Gastroesophageal sphincter (tissue), 3 donors: Measurements from ENCODE around the gene KRTAP10-5.

Source experiments
- CTCF ChIP-seq, 4 experiments: fragments of 200-600 bp in 2 of 4; fragments of 450-650 bp in 2 of 4; sonication (generic) in 1 of 4; IDR thresholded peaks; one replicate each; pipeline ENCODE4 v1.5.1; 2017 to 2019; ENCODE audit warnings: antibody characterized with exemption in 4 of 4, mild to moderate bottlenecking in 2 of 4, moderate library complexity in 2 of 4
- EP300 ChIP-seq: sonication (generic); formaldehyde crosslinking; IDR thresholded peaks from one replicate; pipeline ENCODE4 v1.6.1; 2017; ENCODE audit warnings: antibody characterized with exemption, mild to moderate bottlenecking
- POLR2A ChIP-seq, 2 donors: fragments of 450-650 bp; IDR thresholded peaks; one replicate each; pipeline ENCODE4 v1.6.1; 2017; ENCODE audit warnings: antibody characterized with exemption in 2 of 2, mild to moderate bottlenecking in 2 of 2, moderate library complexity in 1 of 2
- POLR2AphosphoS5 ChIP-seq: sonication (generic); formaldehyde crosslinking; IDR thresholded peaks from one replicate; pipeline ENCODE4 v1.6.1; 2017; ENCODE audit warnings: antibody characterized with exemption

GRCh38 chr21:44568667-44569556 lies 11.5 kb downstream of the KRTAP10-5 start:
- TF ChIP-seq CTCF (IDR thresholded peaks at IDR 0.05) (no peak), POLR2A (IDR thresholded peaks at IDR 0.05) (no peak), EP300 (no peak), POLR2AphosphoS5 (no peak)
